ENCODE measurements around the gene DEPDC7.
"Not testable (repeated sequence)": the region's sequence is repeated elsewhere in the genome, so short reads cannot be mapped to it uniquely, and the experiment has no call there.

The DEPDC7 gene

GRCh38 chr11:33015621-33016551 lies at the start of gene DEPDC7:
DEPDC7 (plus strand) TSS chr11:33015878; CDS start chr11:33015956, 78 bp downstream.
- DNase-seq = peak; percentile 89

- no peak for DNase-seq
These were observed 47.1 kb upstream of the DEPDC7 start for GRCh38 chr11:32968541-32968940.

- not testable (repeated sequence) for DNase-seq
These were observed 43.4 kb upstream of the DEPDC7 start for GRCh38 chr11:32972233-32972632.

GRCh38 chr11:32972781-32973180 lies 42.9 kb upstream of the DEPDC7 start:
- no peak for DNase-seq

GRCh38 chr11:32982626-32983025 lies 33.1 kb upstream of the DEPDC7 start:
- DNase-seq = no peak

- no peak for DNase-seq
These were observed 32.2 kb upstream of the DEPDC7 start for GRCh38 chr11:32983506-32983905.

- DNase-seq = no peak
These were observed 30.1 kb upstream of the DEPDC7 start for GRCh38 chr11:32985600-32985999.

GRCh38 chr11:32987851-32988250 lies 27.8 kb upstream of the DEPDC7 start:
- DNase-seq = no peak

GRCh38 chr11:32990481-32990880 lies 25.2 kb upstream of the DEPDC7 start:
- DNase-seq = no peak

- DNase-seq = no peak
These were observed 24.3 kb upstream of the DEPDC7 start for GRCh38 chr11:32991427-32991826.

GRCh38 chr11:32991898-32992297 lies 23.8 kb upstream of the DEPDC7 start:
- DNase-seq = no peak

- peak; percentile 73 for DNase-seq
These were observed 15.5 kb upstream of the DEPDC7 start for GRCh38 chr11:33000181-33000580.

- no peak for DNase-seq
These were observed 14.4 kb upstream of the DEPDC7 start for GRCh38 chr11:33001281-33001680.

GRCh38 chr11:33001751-33002542 lies 13.7 kb upstream of the DEPDC7 start:
- no peak for DNase-seq

GRCh38 chr11:33005175-33005574 lies 10.5 kb upstream of the DEPDC7 start:
- DNase-seq = no peak

GRCh38 chr11:33006010-33006409 lies 9.7 kb upstream of the DEPDC7 start:
- no peak for DNase-seq

GRCh38 chr11:33013755-33014154 lies 1.9 kb upstream of the DEPDC7 start:
- peak; percentile 18 for DNase-seq

GRCh38 chr11:33016654-33017053 lies 976 bp downstream of the DEPDC7 start:
- DNase-seq = no peak

GRCh38 chr11:33017478-33017877 lies 1.8 kb downstream of the DEPDC7 start:
- DNase-seq = no peak

- no peak for DNase-seq
These were observed 2.3 kb downstream of the DEPDC7 start for GRCh38 chr11:33017965-33018364.

GRCh38 chr11:33018840-33019239 lies 3.2 kb downstream of the DEPDC7 start:
- no peak for DNase-seq

- DNase-seq = no peak
These were observed 5.8 kb downstream of the DEPDC7 start for GRCh38 chr11:33021501-33021900.

- DNase-seq = no peak
These were observed 6.3 kb downstream of the DEPDC7 start for GRCh38 chr11:33021937-33022336.

GRCh38 chr11:33025339-33025722 lies 9.7 kb downstream of the DEPDC7 start:
- DNase-seq = no peak
